CD4-positive, alpha-beta T cell (primary cell): ENCODE measurements around the gene VMO1. TPM values are rescaled to one million over a fixed set of nuclear protein-coding genes. Genes with fewer than 3 reads are reported as not detected.

ENCODE experiments used
- ATAC-seq: fragments of 200-7000 bp; cut with Tn5 transposase; one replicate; pipeline ENCODE4 v1.10.0; 2022; ENCODE audit warnings: mild to moderate bottlenecking; ENCODE audit not compliant: poor library complexity
- CTCF ChIA-PET: fragments of 350-600 bp; sonication (Branson Sonifier 250); formaldehyde crosslinking; loops from one replicate; lab custom pipeline; 2021; ENCODE audit warnings: antibody characterized with exemption, inconsistent platforms; lab: Charles Lee
- POLR2A ChIA-PET: fragments of 350-600 bp; sonication (Branson Sonifier 250); formaldehyde crosslinking; loops from one replicate; lab custom pipeline; 2021; ENCODE audit warnings: antibody characterized with exemption, inconsistent platforms; lab: Charles Lee
- DNase-seq, 14 experiments: peaks; one replicate each; pipeline ENCODE4 v3.0.0-alpha.2; 2013 to 2020; ENCODE audit warnings: mixed read lengths in 2 of 14
- H3K27ac ChIP-seq, 2 donors: one replicate each; pipeline versions ENCODE4 v1.5.1 to v1.7.0; 2013; ENCODE audit warnings: low read length in 2 of 2, low read depth in 1 of 2, mild to moderate bottlenecking in 1 of 2
- H3K27me3 ChIP-seq, 2 experiments: 1 replicate in 1 of 2; 2 replicates in 1 of 2; pipeline versions ENCODE4 v1.6.1 to v1.7.0; 2013; ENCODE audit warnings: low read length in 2 of 2, control low read depth in 1 of 2, mild to moderate bottlenecking in 1 of 2, moderate library complexity in 1 of 2; ENCODE audit not compliant: insufficient read depth in 2 of 2, control insufficient read depth in 1 of 2
- H3K36me3 ChIP-seq: one replicate; pipeline ENCODE4 v1.6.1; 2013; ENCODE audit warnings: low read length, control low read depth; ENCODE audit not compliant: insufficient read depth
- H3K4me1 ChIP-seq: one replicate; pipeline ENCODE4 v1.6.1; 2013; ENCODE audit warnings: low read length, control low read depth; ENCODE audit not compliant: insufficient read depth
- H3K4me3 ChIP-seq: one replicate; pipeline ENCODE4 v1.5.1; 2013; ENCODE audit warnings: mild to moderate bottlenecking, low read length, moderate library complexity
- H3K9me3 ChIP-seq, 2 experiments: 1 replicate in 1 of 2; 2 replicates in 1 of 2; pipeline versions ENCODE4 v1.6.1 to v1.7.0; 2013; ENCODE audit warnings: low read length in 2 of 2, mild to moderate bottlenecking in 2 of 2, control low read depth in 1 of 2, moderate library complexity in 1 of 2; ENCODE audit not compliant: control insufficient read depth in 1 of 2, insufficient read depth in 1 of 2
- H3K27ac Mint-ChIP-seq: one replicate; pipeline ENCODE4 v1.8.0; 2020; ENCODE audit warnings: mixed read lengths
- H3K27me3 Mint-ChIP-seq: one replicate; pipeline ENCODE4 v1.8.0; 2021; ENCODE audit warnings: mixed read lengths
- H3K36me3 Mint-ChIP-seq: one replicate; pipeline ENCODE4 v1.8.0; 2021; ENCODE audit warnings: low read depth, mixed read lengths
- H3K4me1 Mint-ChIP-seq: one replicate; pipeline ENCODE4 v1.8.0; 2021; ENCODE audit warnings: low read depth, mixed read lengths
- H3K4me3 Mint-ChIP-seq: one replicate; pipeline ENCODE4 v1.8.0; 2020; ENCODE audit warnings: mild to moderate bottlenecking, mixed read lengths
- H3K9me3 Mint-ChIP-seq: one replicate; pipeline ENCODE4 v1.8.0; 2020; ENCODE audit warnings: mixed read lengths
- intact Hi-C, 2 experiments: fragments of 100-400 bp; cut with DNase I in 1 of 2; cut with micrococcal nuclease in 1 of 2; formaldehyde crosslinking; loops; one replicate each; pipeline versions ENCODE4 v1.15.1 to v1.9.0; 2023 to 2025; cut with DNase I, micrococcal nuclease
- total RNA-seq, 174 experiments: library from RNA in 2 of 174; stranded (reverse) in 2 of 174; gene quantifications; one replicate each; pipeline ENCODE4 v1.2.3 and lab custom pipeline; 2021 to 2026
- TF ChIP-seq, protein P1 (sequence below): fragments of 200-600 bp; IDR thresholded peaks from one replicate; pipeline ENCODE4 v1.8.0; 2022; ENCODE audit warnings: antibody characterized with exemption, mild to moderate bottlenecking

The VMO1 gene
- total RNA-seq, 2 experiments from 2014 or later, result not detected

DNA sequence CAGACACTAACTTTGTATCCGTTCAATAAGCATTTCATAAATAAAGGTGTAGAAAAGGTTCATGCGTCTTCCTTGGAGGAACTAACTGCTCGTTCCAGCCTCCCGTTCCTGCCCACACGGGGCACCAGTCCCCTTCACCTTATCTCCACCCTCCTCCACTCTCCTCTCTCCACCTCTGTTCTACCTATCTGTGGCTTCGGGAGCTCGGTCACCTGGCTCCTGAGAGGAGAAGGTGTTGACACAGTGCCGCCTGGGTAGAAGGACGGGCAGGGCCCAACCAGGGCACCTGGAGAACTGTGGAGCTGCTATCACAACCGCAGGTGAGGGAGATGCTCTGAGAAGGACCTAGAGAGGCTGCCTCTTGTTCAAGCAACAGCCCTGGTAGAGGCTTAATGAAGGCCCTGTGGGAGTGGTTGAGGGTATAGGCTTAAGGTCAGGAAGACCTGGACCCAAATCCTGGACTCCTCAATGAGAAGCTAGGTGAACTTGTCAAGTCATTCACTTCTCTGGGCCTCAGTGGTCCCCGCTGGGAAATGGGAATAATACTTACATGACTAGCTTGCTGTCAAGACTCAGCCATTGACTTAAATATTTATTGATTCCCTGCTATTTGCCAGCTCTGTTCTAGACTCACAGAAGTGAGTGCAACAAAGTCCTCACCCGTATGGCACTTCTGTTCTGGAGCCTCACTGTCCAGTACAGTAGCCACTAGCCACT is 37.4 kb upstream of the VMO1 start:
- no peaks in the 10 kb centered on the region for H3K4me1 Mint-ChIP-seq
- CTCF ChIA-PET, result no interaction called here
- Histone ChIP-seq H3K4me3 (no peak overlapping the region), H3K4me1 (no peaks in the 10 kb centered on the region), H3K27ac (no peak overlapping the region), H3K27me3 (no peaks in the 10 kb centered on the region), H3K36me3 (peaks cover 4% of the 10 kb centered on the region), H3K9me3 (no peaks in the 10 kb centered on the region)
- H3K27me3 Mint-ChIP-seq, result no peaks in the 10 kb centered on the region
- TF ChIP-seq, protein P1, sequence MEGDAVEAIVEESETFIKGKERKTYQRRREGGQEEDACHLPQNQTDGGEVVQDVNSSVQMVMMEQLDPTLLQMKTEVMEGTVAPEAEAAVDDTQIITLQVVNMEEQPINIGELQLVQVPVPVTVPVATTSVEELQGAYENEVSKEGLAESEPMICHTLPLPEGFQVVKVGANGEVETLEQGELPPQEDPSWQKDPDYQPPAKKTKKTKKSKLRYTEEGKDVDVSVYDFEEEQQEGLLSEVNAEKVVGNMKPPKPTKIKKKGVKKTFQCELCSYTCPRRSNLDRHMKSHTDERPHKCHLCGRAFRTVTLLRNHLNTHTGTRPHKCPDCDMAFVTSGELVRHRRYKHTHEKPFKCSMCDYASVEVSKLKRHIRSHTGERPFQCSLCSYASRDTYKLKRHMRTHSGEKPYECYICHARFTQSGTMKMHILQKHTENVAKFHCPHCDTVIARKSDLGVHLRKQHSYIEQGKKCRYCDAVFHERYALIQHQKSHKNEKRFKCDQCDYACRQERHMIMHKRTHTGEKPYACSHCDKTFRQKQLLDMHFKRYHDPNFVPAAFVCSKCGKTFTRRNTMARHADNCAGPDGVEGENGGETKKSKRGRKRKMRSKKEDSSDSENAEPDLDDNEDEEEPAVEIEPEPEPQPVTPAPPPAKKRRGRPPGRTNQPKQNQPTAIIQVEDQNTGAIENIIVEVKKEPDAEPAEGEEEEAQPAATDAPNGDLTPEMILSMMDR, result no peak
- intact Hi-C loops, result no loop called here
- no peak overlapping the region for H3K4me3 Mint-ChIP-seq
- ATAC-seq (no peak), DNase-seq (no peak)
- no peaks in the 10 kb centered on the region for H3K9me3 Mint-ChIP-seq
- no peaks in the 10 kb centered on the region for H3K36me3 Mint-ChIP-seq
- POLR2A ChIA-PET, result interaction anchor here (0.7 kb wide), 1 partner anchor 1002 kb away, joined by 3 read pairs; no protein-coding TSS in a partner anchor
- no peak overlapping the region for H3K27ac Mint-ChIP-seq

DNA sequence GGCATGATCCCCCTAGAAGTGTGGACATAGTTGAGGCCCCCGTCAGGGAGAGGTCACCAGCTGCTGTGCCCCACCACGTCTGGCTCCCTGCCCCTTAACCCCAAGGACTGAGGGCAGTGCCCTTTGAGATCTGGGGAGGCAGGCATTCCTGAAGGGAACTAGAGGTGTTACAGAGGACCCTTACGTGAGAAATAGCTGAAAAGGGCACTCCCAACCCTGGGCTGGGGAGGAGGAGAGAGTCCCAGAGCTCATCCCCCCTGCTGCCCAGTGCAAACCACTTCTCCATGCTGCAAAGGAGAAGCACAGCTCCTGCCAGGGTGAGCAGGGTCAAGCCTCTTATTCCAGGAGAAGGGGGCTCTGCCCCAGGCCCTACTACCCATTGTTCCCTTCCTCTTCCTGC is 36.7 kb upstream of the VMO1 start:
- no peak for ATAC-seq
- H3K27me3 Mint-ChIP-seq, result no peaks in the 10 kb centered on the region
- H3K9me3 Mint-ChIP-seq, result no peaks in the 10 kb centered on the region
- no peaks in the 10 kb centered on the region for H3K27me3 ChIP-seq
- H3K4me3 ChIP-seq, result no peak overlapping the region
- H3K4me1 ChIP-seq, result no peaks in the 10 kb centered on the region
- intact Hi-C loops, result no loop called here
- no peak overlapping the region for H3K27ac ChIP-seq
- no peaks in the 10 kb centered on the region for H3K4me1 Mint-ChIP-seq
- ChIA-PET CTCF (no interaction called here), POLR2A (no interaction called here)
- DNase-seq, result no peak
- no peak overlapping the region for H3K27ac Mint-ChIP-seq
- peaks cover 4% of the 10 kb centered on the region for H3K36me3 ChIP-seq
- TF ChIP-seq, protein P1, result no peak
- H3K4me3 Mint-ChIP-seq, result no peak overlapping the region
- no peaks in the 10 kb centered on the region for H3K36me3 Mint-ChIP-seq
- no peaks in the 10 kb centered on the region for H3K9me3 ChIP-seq

DNA sequence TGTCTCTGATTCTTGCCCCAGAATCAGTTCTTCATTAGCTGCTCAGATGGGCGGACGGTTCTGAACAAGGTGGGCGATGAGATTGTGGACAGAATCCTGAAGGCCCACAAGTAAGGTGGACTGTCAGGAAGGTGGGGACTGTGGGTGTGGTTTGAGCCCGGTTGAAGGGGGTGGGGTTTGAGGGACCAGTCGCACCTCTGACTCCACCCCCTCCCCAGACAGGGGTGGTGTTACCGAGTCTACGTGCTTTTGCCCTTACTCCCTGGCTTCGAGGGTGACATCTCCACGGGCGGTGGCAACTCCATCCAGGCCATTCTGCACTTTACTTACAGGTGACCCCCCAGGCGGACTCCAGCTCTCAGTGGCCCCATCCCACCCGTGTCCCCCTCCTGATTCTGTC is 32.1 kb upstream of the VMO1 start:
- H3K27ac Mint-ChIP-seq, result no peak overlapping the region
- no peaks in the 10 kb centered on the region for H3K27me3 Mint-ChIP-seq
- no peak for ATAC-seq
- Histone ChIP-seq H3K4me1 (no peaks in the 10 kb centered on the region), H3K27ac (no peak overlapping the region), H3K9me3 (no peaks in the 10 kb centered on the region), H3K36me3 (peaks cover 10% of the 10 kb centered on the region), H3K4me3 (no peak overlapping the region), H3K27me3 (no peaks in the 10 kb centered on the region)
- CTCF ChIA-PET, result no interaction called here
- no peaks in the 10 kb centered on the region for H3K9me3 Mint-ChIP-seq
- H3K4me3 Mint-ChIP-seq, result no peak overlapping the region
- POLR2A ChIA-PET, result no interaction called here
- H3K4me1 Mint-ChIP-seq, result no peaks in the 10 kb centered on the region
- DNase-seq, result no peak
- TF ChIP-seq, protein P1, result no peak
- H3K36me3 Mint-ChIP-seq, result peaks cover 4% of the 10 kb centered on the region
- intact Hi-C loops, result no loop called here
